GM19438 (cell line): ENCODE measurements around the gene MRPL4.
"Not testable (repeated sequence)": the region's sequence is repeated elsewhere in the genome, so short reads cannot be mapped to it uniquely, and the experiment has no call there.

Experiments used
- ATAC-seq: cut with Tn5 transposase; IDR thresholded peaks from one replicate; pipeline ENCODE4 v1.9.1; 2021; ENCODE audit warnings: low read depth; ENCODE audit not compliant: unreplicated experiment

MRPL4 gene

DNA sequence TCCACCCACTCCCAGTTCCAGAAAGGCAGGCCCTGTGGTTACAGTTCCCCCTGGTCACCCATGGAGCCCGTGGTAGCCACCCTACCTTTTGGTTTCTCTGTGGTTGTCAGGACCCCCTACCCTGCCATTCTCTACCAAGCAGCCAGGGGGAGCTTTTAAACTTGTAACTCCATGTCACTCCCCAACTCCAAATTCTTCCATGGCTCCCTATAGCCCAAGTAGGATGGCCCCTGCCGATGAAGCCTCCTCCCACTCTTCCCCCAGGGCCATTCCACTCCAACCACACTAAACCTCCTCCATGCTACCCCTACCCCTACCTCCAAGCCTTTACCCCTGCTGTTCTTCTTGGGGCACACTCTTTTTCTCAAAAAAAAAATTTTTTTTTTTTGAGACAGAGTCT, 23.1 kb upstream of the MRPL4 start:
- no peak for ATAC-seq

DNA sequence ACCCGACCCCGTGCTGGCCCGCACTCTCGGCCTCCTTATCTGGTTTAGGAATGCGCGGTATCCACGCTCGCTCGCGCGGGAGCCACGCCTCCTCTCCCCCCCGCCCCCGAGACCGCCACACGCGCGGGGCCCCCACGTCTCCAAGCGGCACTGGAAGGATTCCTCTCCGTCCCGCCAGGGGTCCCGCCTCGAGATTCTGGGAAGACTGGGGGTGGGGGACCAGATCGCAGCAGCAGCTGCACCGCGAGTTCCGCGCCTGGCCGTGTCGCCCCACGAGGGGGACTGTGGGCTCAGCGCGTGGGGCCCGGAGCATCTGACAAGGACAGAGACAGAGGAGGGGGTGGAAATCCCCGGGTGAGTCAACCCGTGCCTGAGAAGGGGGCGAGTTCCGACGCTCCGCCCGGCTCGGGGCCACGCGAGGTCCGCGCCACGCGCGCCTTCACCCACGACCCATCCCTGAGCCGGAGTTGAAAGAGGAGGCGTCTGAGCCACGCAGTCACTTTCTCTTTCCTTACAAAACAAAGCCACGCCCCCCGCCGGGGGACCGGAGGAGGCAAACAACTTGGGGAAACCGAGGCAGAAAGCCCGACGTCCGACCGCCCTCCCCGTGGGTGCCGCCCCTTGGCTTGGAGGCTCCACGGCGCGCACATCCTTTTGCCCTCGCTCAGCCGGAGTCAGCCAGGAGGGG, 21.7 kb upstream of the MRPL4 start:
- no peak for ATAC-seq

DNA sequence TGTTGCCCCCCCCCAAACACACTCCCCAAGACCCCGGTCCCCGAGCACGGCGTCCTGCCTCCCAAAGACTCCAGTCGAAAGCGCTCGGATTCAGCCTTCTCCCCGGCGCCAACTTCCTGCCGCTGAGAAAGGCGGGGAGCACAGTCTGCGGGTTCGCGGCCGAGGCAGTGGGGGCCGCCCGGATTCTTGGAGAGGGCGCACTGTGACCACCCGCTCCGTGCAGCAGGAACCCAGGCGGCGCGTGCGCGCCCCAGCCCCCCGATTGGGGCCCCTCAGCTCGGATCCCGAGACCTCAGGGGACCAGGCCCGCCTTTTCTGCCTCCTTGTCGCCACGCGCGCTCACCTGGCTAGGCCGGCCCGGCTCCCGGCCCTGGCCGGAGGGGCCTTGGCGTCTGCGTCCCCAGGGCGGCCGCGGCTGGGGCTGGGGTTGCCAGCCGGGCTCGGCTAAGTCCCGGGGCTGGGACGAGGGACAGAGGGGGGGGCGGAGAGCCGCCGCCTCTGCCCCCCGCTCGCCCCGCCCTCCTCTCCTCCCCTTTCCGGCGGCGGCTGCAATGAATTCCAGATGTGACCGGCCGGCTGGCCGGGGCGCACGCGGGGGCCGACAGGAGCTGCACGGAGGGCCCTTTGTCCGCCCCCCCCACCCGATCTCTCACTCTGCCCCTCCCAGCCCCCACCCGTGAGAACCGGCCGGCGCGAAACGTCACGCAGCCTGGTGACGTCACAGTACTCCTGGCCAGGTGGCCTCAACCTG, 21.0 kb upstream of the MRPL4 start, which contains the start of gene S1PR2:
Gene S1PR2 (minus strand): TSS at position 471 of the 751 bp plus-strand sequence. CDS start 6,426 bp downstream, outside the sequence.
- no peak for ATAC-seq

DNA sequence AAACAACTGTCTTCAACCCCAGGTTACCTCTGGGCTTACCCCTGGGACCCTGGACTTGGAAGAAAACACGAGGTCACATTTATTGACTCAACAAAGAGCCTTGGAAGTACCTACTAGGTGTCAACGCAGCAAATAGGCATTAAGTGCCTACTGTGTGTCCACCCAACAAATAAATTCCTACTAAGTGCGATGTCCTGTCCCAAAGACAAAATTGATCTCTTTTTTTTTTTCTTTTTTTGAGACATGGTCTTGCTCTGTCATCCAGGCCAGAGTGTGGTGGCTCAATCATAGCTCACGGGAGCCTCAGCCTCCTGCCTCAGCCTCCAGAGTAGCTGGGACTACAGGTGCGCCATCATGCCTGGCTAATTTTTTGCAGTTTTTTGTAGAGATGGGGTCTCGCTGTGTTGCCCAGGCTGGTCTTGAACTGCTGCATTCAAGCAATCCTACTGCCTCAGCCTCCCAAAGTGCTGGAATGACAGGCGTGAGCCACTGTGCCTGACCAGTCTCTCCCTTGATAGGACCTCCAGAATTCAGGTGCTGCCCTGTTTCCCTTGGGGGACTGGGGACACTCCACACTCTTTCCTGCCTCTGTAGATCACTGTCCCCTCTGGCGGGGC, 20.3 kb upstream of the MRPL4 start:
- no peak for ATAC-seq

DNA sequence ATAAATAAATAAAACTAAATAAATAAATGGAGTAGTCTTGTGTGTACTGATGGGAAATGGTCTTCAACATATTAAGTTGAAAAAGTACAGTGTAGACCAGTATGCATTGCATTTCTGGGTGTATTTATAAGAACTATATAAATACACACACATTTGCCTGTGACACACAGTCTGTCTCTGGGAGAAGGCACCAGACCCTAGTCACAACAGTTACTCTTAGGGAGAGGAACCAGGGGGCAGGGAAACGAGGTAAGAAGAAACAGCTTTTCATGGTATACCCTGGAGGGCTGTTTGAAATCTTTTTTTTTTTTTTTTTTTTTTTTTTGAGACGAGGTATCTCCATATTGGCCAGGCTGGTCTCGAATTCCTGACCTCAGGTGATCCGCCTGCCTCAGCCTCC, 18.1 kb upstream of the MRPL4 start:
- ATAC-seq = no peak

DNA sequence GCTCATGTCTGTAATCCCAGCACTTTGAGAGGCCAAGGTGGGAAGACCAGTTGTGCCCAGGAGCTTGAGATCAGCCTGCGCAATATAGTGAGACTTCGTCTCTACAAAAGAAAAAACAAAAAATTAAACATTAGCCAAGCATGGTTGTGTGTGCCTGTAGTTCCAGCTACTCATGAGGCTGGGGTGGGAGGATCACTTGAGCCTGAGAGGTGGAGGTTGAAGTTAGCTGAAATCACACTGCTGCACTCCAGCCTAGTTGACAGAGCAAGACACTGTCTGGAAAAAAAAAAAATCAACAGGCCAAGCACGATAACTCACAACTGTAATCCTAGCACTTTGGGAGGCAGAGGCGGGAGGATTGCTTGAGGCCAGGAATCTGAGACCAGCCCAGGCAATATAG, 17.0 kb upstream of the MRPL4 start:
- ATAC-seq = no peak

DNA sequence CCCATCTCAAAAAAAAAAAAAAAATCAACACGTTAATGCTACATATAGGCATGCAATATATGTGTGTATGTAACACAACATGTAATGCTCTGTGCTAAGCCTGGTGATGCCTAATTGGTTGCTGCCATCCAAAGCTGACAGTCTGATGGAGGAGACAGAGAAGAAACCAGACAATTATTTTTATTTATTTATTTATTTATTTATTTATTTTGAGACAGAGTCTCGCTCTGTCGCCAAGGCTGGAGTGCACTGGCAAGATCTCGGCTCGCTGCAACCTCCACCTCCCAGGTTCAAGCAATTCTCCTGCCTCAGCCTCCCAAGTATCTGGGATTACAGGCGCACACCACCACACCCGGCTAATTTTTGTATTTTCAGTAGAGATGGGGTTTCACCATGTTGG, 16.6 kb upstream of the MRPL4 start:
- not testable (repeated sequence) for ATAC-seq

DNA sequence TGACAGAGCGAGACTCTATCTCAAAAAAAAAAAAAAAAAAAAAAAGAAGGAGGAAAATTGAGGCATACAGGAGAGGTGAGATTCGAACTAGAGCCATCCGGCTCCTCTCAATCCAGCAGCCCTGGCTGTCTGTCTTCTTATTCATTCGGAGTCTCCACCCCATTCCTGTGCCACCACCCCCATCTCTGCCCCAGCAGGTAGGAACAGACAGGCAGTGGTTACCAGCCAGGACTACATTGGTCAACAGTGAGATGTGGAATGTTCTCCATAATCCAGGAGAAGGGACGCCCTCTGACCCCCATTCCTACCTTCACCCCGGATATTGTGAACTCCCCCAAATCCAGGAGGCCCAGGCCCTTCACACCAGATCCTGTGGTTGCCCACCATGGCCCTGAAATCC, 14.3 kb upstream of the MRPL4 start:
- no peak for ATAC-seq

DNA sequence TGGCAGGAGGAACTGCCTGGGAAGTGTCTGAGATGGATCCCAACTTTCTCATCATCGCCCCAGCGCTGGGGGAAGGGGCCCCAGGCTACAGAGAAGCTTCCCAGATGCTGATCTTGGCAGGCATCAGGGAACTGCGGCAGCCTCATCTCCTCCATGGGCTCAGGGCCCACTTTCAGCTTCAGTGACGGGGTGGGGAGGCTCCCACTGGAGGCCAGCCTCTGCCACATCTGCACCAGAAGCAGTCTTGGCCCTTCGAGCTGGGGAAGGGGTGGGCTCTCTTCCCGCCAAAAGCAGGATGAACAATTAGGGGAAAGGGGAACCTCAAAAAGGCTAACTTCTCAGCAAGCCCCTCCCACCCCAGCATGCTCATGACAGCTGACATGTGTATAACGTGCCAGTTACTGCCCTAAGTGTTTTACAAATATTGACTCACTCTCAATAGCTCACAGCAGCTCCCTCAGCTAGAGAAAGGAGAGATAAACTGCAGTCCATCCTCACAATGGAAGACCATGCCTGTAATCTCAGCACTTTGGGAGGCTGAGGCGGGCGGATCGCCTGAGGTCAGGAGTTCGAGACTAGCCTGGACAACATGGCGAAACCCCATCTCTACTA, 13.7 kb upstream of the MRPL4 start:
- no peak for ATAC-seq

DNA sequence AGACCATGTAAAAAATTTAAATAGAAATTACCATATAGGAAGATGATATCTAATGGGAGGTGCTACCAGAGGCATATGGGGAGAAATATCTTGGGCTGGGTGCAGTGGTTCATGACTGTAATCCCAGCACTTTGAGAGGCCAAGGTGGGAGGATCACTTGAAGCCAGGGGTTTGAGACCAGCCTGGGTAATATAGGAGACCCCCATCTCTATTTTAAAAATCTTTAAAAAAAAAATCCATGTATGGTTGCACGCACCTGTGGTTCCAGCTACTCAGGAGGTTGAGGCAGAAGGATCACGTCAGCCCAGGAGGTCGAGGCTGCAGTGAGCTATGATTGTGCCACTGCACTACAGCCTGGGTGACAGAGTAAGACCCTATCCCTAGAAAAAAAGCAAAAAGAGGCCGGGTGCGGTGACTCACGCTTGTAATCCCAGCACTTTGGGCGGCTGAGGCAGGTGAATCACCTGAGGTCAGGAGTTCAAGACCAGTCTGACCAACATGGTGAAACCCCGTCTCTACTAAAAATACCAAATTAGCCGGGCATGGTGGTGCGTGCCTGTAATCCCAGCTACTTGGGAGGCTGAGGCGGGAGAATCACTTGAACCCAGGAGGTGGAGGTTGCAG, 10.1 kb upstream of the MRPL4 start:
- not testable (repeated sequence) for ATAC-seq

DNA sequence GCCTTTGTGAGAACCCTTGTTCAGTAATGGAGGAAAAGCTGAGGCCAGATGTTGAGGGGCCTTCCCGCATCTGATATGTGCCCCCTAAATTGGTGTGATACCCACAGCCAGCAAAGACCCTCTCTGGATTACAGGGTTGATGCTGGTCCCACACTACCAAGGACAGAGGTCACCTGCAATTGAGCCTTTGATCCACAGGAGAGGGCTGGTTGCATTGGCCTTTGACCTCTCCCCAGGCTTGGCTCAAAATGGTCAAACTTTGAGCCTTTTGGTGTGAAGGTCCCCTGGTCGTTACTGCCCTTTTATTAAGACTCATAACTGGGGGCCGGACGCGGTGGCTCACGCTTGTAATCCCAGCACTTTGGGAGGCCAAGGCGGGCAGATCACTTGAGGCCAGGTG, 8.4 kb upstream of the MRPL4 start:
- no peak for ATAC-seq

DNA sequence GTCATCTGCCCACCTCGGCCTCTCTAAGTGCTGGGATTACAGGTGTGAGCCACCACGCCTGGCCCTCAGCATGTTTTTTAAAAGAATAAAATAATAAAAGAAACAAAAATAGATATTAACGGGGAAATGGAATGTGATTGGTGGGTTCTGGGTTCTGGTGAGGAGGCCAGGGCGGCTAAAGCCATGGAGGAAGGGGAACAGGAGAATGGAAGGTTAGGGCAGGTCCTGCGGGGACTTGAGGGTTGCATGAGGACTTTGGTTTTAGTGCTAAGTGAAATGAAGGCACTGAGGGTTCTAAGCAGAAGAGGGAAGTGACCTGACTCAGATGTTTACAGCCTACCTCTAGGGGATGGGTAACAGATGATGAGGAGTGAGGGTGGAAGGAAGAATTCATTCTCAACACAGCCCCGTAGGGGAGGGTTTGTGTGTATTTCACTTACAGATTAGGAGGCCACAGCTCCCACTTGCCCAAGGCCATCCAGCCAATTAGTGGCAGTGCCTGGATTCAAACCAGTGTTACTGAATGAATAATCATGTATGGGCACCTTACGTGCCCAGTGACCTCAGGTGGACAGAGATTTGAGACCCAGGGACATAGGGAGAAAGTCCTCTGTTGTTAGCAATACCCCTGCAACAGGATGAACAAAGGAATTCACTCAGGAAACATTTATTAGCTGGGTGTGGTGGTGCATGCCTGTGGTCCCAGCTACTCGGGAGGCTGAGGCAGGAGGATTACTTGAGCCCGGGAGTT, 6.7 kb upstream of the MRPL4 start:
- ATAC-seq = no peak

DNA sequence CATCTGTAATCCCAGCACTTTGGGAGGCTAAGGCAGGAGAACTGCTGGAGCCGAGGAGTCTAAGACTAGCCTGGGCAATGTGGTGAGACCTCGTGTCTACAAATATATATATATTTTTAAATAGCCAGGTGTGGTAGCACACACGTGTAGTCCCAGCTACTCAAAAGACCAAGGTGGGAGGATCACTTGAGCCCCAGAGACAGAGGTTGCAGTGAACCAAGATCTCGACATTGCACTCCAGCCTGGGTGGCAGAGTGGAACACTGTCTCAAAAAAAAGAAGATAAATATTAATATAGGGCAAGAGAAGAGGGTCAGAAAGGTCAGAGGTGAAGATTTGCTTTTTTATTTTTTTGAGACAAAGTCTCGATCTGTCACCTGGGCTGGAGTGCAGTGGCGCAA, 5.5 kb upstream of the MRPL4 start:
- ATAC-seq = no peak

DNA sequence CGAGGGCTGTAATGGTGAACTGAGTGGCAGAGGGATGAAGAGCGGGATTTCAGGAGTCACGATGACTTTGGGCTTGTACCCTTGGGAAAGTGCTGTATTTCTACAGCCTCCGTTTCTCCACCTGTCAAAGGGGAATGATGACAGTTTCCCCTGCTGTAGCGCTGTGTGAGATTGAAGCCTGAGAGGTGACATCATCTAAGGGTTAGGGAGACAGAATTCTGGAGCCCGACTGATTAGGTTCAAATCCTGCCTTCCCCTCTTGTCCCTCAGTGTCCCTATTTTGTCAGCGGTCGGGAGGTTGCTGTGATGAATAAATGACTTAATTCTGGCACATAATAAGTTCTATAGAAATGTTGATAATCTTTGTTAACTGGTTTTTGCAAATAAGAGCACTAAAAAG, 693 bp downstream of the MRPL4 start:
- ATAC-seq = no peak

DNA sequence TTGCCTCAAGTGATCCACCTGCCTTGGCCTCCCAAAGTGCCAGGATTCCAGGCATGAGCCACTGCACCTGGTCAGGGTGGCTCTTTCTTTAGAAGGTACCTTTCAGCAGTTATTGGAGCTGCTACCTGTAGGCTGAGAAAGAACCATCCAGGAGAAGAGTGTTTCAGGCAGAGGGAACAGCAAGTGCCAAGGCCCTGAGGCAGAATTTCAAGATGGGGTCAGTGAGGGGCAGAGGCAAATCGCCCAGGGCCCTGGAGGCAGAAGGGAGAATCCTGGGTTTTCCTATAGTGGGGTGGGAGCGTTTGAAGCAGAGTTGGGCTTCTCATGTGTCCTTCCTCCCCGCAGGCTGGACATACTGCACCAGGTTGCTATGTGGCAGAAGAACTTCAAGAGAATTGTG, 2.2 kb downstream of the MRPL4 start:
- ATAC-seq = no peak

DNA sequence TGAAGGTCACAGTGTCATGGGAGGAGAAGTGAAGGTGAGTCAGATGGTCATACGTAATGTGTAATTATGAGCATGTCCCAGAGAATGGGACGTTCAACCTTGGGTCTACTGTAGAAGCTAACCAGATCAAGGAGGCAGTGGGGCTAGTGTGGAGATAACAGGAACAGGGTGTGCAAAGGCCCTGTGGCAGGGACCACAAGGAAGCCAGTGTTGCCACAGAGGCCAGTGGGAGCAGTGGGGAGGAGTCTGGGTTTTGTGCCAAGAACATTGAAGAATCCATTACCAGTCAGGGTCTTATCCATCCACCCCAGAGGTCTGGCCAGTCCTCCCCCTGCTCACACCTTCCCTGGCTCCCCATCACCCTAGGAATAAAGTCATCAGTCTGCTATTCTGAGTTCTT, 3.3 kb downstream of the MRPL4 start:
- ATAC-seq = no peak

DNA sequence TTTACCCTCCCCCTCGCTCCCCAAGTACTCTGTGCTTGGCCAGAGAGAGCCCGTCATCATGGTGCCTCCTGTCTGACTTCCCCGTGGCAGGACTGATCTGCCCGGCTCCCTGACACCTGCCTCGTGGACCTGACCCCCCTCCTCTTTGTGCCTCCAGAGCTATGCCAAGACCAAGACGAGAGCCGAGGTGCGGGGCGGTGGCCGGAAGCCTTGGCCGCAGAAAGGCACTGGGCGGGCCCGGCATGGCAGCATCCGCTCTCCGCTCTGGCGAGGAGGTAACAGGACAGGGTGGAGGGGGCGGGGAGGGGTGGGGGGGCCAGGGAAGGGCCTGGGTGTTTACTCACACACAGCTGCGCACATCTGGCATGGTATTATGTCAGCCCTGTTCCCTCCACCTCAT, 4.5 kb downstream of the MRPL4 start:
- ATAC-seq = no peak

DNA sequence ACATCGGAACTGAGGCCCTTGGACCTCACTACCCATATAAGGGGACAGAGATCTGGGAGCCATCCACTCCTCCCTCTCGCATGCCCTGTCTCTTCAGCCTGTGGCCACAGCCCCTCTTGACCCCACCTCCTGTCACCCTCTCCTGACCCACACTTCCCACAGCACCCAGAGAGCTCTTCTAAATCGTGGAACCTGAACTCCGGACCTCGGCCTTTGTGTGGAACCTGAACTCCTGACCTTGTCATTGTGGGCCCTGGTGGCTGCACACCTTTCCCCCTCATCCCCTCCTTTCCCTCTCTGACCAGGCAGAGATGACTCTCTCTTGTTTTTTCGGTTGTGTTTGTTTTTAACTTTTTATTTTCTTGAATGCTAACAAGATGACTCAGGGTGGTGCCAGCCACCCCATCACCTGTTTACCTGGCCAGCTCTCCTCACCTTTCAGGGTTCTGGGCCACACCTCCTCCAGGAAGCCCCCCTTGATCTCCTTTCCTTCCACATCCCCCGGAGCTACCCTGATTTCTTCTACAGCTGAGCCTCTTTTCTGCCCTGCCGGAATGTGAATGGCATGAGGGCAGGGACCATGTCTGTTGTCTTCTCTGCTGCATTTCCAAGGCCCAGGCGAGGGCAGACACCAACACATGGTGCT, 5.1 kb downstream of the MRPL4 start:
- ATAC-seq = no peak

DNA sequence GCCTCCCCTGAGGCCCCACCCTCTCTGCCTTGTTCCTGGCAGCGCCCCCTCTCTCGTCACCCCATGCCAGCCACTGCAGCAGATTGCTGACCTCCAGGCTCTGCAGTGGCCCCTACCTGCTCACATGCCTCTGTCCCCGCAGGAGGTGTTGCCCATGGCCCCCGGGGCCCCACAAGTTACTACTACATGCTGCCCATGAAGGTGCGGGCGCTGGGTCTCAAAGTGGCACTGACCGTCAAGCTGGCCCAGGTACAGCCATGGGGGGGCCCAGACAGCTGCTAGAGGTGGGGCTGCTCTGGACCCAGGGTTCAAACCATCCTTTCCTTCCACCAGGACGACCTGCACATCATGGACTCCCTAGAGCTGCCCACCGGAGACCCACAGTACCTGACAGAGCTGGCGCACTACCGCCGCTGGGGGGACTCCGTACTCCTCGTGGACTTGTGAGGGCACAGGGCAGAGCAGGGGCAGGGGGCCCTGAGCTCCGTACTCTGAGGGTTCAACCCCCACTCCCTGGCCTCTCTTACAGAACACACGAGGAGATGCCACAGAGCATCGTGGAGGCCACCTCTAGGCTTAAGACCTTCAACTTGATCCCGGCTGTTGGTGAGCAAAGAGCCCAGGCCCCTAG, 6.2 kb downstream of the MRPL4 start:
- ATAC-seq = no peak
